ENCODE measurements around the gene BTG4. TPM values are rescaled to one million over a fixed set of nuclear protein-coding genes. Genes with fewer than 3 reads are reported as not detected.

The BTG4 gene
- polyA plus RNA-seq, result not detected

DNA sequence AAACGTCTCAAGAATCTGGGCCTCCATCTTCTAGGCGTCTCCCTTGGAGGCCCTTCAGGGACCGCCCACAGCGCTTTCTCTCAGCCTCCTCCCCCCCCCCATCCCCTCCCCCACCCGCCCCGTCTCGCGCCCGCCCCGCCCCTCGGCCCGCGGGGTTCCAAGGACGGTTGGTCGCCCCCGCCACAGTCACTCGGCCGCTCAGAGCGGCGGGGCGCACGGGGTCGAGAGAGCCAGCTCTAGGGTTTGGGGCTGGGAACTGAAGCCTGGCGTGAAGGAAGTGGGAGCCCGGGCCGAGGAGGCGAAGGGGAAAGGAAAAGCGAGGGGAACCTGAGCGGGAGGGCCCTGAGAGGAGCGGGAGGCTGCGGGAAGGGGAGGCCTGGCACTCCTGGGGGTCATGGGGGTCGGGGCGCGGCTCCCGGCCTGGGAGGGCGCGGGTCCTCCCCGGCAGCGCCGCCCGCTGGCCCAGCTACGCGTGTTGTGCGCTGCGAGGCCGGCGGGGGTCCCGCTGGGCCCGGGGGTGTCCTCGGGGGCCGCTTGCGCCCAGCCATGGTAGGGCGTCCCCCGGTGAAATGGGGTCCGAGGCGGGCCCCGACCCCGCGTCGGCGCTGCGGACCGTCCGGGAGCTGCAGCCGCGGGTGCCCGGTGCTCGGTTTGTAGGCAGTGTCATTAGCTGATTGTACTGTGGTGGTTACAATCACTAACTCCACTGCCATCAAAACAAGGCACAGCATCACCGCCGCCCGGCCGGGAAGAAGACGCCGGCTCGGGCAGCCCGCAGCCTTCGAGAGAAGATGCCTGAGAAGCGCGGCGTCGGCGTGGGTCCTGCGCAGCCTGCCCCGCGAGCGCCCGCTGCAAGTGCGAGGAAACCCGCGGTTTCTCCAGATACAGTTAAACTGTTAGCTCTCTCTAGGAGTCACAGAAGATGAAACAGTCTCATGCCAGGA is at the start of gene BTG4:
TSS of gene BTG4 (minus strand) at position 91 of the 944 bp plus-strand sequence. CDS start 13,610 bp downstream, outside the sequence.
- H3K27ac ChIP-seq (ENCODE audit: low read depth, low read length), result no peak within 1 kb of the TSS
- 2 to 5% (median 4%) methylated on average over 77 to 90 of the region's 90 CpGs for WGBS, 3 donors

DNA sequence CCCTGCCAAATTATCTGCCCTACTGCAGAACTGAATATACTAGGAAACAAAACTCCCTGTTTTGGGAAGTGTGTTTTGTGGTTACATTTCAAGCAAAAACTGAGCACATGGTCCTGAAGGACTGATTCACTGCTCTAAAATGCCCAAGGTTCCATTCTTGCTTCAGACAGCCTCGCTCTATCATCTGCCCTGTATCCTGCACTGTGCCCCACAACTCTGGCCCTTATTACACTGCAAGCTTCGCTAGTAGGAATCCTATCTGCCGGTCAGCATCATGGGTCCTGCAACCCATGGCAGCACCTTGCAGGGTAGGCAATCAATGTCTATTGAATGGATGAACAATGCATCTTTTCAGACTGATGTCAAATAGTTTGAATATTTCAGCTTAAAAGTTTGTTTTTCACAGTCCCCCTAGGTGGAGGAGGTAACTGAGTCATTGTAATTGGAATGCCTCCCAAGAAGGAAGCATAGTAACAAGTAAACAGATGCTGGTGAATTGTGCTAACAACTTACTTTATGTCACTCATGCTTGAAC is 49.7 kb upstream of the BTG4 start:
- 51 to 85% (median 55%) methylated on average over 3 of the region's 3 CpGs for WGBS, 3 donors
- H3K27ac ChIP-seq (ENCODE audit: low read depth, low read length), result no peak overlapping the region

DNA sequence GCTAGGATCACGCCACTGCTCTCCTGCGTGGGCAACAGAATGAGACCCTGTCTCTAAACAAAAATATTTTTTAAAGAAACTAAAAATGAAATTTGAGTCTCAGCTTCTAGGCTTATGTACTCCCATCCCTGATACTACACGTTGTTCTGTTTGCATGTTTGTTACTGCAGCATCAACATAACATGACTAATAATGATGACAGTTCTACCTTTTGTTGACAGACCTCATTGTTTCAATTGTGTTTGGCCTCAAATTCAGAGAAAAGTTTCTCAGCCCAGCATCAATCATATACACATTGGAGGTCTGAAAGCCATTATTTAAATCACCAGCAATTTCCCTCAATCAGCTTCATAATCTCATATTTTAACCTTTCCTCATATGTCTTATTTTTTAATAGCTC is 49.1 kb upstream of the BTG4 start:
- H3K27ac ChIP-seq (ENCODE audit: low read depth, low read length), result no peak overlapping the region
- 75 to 87% (median 83%) methylated on average over 3 of the region's 3 CpGs for WGBS, 3 donors

DNA sequence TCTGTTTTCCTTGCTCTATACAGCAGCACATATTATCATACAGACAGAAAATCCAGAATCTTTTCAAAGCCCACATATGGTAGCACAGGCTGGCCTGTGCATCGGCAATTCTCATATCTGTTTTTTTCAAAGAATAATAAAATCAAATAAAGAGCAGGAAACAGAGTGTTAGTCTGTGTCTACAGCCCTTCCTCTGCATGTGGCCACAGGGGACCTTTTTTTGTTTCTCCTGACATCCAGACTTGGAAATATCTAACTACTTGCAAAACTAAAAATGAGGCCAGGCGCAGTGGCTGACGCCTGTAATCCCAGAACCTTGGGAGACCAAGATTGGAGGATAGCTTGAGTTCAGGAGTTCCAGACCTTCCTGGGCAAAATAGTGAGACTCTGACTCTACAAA is 48.6 kb upstream of the BTG4 start:
- H3K27ac ChIP-seq (ENCODE audit: low read depth, low read length), result no peak overlapping the region
- WGBS, 3 donors, result 65 to 77% (median 66%) methylated on average over 3 of the region's 3 CpGs

- WGBS, 3 donors, result 66 to 83% (median 67%) methylated on average over 11 of the region's 11 CpGs
- no peak overlapping the region for H3K27ac ChIP-seq (ENCODE audit: low read depth, low read length)
Observed at GRCh38 chr11:111559800-111560464, 47.7 kb upstream of the BTG4 start.

- 77 to 83% (median 79%) methylated on average over 5 of the region's 5 CpGs for WGBS, 3 donors
- no peak overlapping the region for H3K27ac ChIP-seq (ENCODE audit: low read depth, low read length)
Observed at GRCh38 chr11:111557425-111558111, 45.4 kb upstream of the BTG4 start.

- H3K27ac ChIP-seq (ENCODE audit: low read depth, low read length), result no peak overlapping the region
Observed at GRCh38 chr11:111555255-111555654, 43.1 kb upstream of the BTG4 start.

- H3K27ac ChIP-seq (ENCODE audit: low read depth, low read length), result no peak overlapping the region
Observed at GRCh38 chr11:111554532-111554931, 42.3 kb upstream of the BTG4 start.

GRCh38 chr11:111550258-111550657 is 38.1 kb upstream of the BTG4 start:
- H3K27ac ChIP-seq (ENCODE audit: low read depth, low read length), result no peak overlapping the region
- WGBS, 3 donors, result 83 to 92% (median 87%) methylated on average over 2 of the region's 2 CpGs

GRCh38 chr11:111549869-111550203 is 37.6 kb upstream of the BTG4 start:
- no peak overlapping the region for H3K27ac ChIP-seq (ENCODE audit: low read depth, low read length)
- WGBS, 3 donors, result 67 to 76% (median 72%) methylated on average over 3 of the region's 3 CpGs

- 82 to 86% (median 83%) methylated on average over 11 of the region's 11 CpGs for WGBS, 3 donors
- H3K27ac ChIP-seq (ENCODE audit: low read depth, low read length), result no peak overlapping the region
Observed at GRCh38 chr11:111549196-111549868, 37.1 kb upstream of the BTG4 start.

- WGBS, 3 donors, result 81 to 92% (median 90%) methylated on average over 2 of the region's 2 CpGs
Observed at GRCh38 chr11:111548525-111548924, 36.3 kb upstream of the BTG4 start.

DNA sequence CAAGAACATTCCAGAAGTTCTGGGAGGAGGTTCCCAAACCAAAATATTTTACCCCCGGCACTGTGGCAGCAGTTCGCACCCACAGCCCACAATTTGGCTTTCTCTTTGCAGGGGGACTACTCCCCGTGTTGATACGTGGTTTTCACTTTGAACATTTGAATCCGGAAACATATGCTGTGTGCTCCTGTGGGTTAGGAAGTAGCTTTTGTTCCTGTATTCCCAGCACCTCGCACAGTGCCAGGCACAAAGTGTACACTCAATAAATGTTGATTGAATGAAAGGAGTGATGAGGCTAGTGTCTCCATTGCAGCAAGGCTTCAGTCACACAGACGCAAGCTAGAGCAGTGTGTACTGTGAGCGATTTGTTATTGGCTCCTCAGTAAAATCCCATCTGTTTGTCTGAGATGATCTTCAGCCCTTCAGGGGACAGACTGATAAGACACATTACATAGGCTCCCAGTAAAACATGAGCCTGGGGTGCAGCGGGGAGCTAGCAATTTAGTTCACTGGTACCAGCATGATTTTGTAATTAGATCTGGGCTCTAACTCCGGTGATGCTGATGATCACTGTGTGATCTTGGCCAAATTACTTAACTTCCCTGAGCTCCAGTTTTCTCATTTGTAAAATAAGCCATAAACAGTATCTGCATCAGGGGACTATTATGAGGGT is 30.6 kb upstream of the BTG4 start:
- H3K27ac ChIP-seq (ENCODE audit: low read depth, low read length), result no peak overlapping the region
- WGBS, 3 donors, result 60 to 80% (median 70%) methylated on average over 10 of the region's 10 CpGs

More at GRCh38 chr11:111548525-111548924, 36.3 kb upstream of the BTG4 start:
- H3K27ac ChIP-seq (ENCODE audit: low read depth, low read length), result no peak overlapping the region

DNA sequence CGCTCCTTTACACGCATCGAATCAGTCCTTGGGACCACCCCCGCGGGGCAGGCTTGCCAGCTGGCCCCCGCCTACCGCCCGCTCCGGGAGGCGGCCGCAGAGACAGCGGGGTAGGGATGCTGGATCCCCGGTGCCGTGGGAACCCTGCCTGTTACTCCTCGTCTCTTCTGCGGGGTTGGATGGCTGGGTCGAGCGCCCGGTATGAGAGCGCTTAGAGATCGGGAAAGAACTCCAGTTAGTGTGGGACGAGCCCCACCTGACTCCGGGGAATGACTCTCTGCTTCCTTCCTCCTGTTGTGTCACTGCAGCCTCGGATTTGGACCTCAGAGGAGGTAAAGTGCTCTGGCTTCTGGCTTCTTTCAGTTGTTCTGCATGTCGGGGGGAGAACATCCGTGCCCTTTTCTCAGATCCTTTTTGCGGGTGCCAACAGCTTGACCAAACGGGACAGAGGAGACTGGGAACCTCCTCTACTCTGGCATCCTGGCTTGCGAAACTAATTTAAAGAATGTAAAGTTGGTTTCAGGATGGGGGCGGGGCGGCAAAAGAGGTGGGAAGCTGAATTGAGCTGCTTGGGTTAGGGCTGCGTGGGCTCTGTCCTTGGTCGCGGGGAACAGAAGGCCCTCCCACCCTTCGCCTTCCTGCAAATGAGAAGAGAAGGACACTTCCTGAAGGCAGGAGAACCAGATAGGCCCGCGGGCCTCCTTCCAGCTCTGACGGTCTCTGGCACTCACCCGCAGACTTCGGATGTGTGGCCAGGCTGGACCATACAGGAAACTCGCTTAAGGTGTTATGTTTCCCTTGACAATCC is 29.3 kb upstream of the BTG4 start:
- 4 to 7% (median 6%) methylated on average over 41 of the region's 41 CpGs for WGBS, 3 donors
- H3K27ac ChIP-seq (ENCODE audit: low read depth, low read length), result no peak overlapping the region

DNA sequence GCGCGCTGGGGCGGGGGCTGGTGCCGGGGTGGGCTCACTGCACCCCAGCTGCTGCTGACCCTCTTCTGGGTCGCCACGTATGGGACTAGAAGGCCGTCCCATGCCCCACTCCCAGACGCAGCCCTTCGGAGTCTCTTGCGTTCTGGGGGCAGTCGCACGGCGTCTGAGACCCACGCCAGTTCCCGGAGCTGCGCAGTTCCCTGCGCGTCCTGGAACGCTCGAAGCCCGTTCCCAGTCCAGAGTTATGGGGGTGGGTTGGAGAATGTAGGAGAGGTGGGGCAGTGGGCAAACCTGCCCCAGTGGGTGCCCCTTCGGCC is 28.7 kb upstream of the BTG4 start:
- WGBS, 3 donors, result 0 to 1% (median 1%) methylated on average over 20 to 22 of the region's 22 CpGs
- H3K27ac ChIP-seq (ENCODE audit: low read depth, low read length), result no peak overlapping the region

DNA sequence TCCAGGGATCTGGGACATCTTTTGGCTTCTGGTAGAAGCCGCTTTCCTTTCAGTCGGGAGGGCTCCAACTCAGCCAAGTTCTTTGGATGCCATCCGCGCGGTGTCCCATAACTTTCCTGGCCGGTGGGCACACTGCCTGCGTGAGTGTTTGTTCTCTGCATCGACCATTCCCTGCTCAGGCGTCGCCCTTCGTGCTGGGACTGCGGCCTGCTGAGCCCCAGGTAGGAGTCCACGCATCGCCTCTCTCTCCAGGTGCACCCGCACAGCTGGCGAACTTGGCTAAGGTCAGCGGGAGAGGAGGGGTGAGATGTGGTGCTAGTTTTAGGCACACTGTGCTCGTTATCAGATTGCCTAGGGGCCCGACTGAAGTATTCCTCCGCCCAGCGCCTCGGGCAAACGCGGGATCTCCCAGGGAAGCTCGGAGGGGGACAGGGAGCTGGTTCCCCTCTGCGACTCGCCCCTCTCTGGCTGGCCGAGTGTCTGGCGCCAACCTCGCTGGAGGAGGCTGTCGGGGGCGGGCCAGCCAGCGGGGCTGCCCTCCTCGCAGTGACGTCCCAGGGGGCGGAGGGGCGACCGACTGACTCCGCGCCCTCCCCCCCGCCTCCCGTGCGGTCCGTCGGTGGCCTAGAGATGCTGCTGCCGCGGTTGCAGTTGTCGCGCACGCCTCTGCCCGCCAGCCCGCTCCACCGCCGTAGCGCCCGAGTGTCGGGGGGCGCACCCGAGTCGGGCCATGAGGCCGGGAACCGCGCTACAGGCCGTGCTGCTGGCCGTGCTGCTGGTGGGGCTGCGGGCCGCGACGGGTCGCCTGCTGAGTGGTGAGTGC is 28.1 kb upstream of the BTG4 start, which contains the start of gene LAYN:
TSS of gene LAYN (plus strand) at position 607 of the 823 bp plus-strand sequence. CDS start at position 731, 124 bp downstream.
- 6 to 7% (median 7%) methylated on average over 54 to 70 of the region's 70 CpGs for WGBS, 3 donors
- no peak within 1 kb of the TSS for H3K27ac ChIP-seq (ENCODE audit: low read depth, low read length)

Measured in adipose tissue (tissue), 3 donors.